ENCODE data around the gene ZDHHC1. TPM values are rescaled to one million over a fixed set of nuclear protein-coding genes. Genes with fewer than 3 reads are reported as not detected.

The ZDHHC1 gene, protein sequence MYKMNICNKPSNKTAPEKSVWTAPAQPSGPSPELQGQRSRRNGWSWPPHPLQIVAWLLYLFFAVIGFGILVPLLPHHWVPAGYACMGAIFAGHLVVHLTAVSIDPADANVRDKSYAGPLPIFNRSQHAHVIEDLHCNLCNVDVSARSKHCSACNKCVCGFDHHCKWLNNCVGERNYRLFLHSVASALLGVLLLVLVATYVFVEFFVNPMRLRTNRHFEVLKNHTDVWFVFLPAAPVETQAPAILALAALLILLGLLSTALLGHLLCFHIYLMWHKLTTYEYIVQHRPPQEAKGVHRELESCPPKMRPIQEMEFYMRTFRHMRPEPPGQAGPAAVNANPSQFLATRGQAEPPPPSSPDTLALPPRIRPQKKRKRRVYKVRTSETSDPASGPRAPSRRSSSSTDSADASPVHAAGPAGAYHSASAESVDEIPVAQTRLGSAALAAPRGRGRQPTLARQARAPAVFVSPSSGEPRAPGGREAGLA
- total RNA-seq (2014; rRNA removed; shearing (Covaris generic)): 1.4 and 2.0 TPM in 2 replicates

DNA sequence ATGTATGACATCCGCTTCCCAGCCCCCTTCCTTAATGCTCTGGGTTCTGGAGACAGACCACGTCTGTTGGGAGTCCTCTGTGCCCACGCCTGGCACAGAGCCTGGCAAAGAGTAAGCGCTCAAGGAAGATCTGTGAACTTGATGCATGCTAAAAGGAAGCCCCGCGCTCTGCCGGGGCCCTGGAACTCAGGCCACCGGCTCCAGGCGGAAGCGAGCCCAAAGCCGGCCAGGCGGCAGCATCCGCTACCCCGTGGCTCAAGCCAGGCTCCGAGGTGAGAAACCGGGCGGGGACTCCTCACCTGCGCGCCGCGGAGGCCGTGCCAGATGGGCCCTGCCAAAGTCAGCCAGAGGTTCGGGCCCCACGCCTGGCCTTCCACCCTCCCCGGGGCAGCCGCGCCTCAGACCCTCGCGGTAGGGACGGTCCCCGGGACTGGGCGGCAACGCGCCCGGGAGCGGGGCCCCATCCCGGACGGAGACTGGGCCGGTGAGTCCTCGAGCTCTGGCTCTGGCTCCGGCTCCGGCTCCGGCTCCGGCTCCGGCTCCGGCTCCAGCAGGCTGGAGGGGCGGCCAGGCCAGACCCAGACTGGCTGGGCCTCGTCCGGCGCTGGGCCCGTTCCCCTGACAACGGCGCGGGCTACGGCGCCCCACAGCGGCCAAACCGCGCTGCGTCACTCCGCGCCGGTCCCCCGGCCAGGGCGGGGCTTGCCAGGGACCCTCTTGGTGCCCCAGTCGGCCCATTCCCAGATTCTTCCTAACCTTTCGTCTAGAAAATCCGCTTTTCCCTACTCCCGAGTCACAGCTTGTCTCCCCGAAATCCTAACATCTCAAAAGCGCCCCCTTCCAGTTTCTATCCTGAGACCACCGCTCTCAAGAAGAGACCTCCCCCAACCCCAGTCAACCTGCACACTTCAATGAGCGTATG lies at the start of gene ZDHHC1:
TSS of gene ZDHHC1 (minus strand) at position 606 of the 922 bp plus-strand sequence. CDS start 8,702 bp downstream, outside the sequence.
- peak; percentile 53 for DNase-seq (ENCODE audit: low read depth)

DNA sequence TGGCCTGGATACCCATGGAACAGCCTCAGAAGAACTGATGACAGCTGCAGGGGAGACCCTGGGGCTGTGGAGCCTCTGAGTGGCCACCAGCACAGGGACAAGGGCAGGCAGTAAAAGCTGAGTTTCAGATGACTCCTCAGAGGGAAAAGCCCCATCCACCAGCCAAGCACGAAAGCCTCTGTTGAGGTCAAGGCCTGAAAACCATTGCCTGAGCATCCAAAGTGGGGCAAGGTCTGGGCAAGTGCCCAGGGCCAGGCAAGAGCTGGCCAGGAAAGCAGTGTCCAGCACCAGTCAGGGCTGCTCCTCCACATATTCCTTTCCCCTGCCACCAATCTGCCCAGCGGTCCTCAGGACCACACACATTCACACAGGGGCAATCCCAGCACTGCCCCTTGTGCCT lies 48.3 kb upstream of the ZDHHC1 start:
- DNase-seq (ENCODE audit: low read depth): no peak

DNA sequence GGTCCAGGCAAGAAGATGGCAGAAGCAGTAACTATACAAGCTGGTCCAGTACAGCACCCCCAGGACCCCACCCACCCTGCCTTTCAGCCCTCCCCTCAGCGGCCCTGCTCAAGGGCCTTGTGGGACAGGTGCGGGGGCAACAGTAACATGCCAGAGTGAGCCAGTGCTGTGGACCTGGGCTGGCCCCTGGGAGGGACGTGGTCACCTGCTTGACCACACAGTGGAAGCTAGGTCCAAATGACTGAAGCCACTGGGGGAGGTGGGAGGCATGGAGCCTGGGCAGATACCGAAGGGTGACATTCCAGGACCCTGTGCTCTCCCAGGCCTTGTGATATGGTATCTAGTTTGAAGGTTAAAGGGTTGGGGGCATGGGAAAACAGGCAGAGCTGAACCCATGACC lies 47.4 kb upstream of the ZDHHC1 start:
- DNase-seq (ENCODE audit: low read depth): no peak

DNA sequence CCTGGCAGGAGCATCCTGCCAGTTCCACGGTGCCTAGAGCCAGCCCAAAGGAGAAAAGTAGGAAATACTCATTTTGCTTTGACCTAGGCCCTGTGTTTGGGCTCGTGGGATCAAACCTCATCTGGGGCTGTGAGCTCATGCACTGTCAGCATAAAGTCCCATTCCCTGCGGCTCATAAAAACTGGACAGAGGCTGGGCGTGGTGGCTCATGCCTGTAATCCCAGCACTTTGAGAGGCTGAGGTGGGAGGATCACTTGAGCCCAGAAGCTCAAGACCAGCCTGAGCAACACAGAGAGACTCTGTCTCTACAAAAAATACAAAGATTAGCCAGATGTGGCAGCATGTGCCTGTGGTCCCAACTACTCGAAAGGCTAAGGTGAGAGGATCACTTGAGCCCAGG lies 46.8 kb upstream of the ZDHHC1 start:
- no peak for DNase-seq (ENCODE audit: low read depth)

DNA sequence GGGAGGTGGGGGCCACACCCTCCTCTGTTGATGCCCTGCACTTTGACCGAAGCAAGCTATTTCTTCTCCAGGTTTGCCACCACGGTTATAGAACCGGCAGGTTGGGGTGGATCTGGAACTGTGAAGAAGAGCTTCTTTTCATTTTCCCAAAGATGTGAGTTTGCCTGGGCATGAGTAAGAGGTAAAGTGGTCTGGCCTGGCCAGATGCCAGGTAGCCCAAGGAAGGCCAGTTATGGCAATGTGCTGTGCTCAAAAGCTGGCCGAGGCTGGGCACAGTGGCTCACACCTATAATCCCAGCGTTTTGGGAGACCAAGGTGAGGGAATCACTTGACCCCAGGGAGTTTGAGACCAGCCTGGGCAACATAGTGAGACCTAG lies 46.0 kb upstream of the ZDHHC1 start:
- DNase-seq (ENCODE audit: low read depth): no peak

DNA sequence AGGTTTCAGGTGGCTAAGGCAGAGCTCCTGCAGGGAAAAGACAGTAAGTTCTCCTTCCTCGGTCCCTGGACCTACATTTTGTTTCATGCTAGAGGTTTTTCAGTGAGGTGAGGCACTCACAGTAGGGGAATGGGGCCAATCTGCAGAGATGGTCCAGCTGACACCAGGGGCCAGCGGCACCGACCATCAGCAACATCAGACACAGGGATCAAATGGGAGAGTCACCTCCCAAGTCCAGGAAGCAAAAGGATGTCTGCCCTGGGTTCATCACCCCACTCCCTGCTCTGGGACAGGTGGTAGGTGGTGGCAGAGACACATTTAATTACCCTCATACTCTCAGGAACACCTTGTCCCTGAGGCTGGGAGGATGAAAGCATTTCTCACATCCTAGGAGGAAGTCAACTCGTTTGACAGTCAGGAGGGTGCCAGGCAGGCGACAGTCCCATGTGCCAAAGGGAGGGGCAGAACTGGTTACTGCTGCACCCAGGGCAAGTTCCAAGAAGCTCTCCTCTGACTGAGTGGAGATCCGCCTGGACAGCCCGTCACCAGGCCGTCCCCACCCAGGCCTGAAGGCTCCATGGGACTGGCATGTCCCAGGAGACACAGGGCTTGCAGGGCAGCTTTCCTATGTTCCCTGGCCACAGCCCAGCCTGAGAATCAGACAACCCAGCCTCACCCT lies 45.5 kb upstream of the ZDHHC1 start:
- no peak for DNase-seq (ENCODE audit: low read depth)

DNA sequence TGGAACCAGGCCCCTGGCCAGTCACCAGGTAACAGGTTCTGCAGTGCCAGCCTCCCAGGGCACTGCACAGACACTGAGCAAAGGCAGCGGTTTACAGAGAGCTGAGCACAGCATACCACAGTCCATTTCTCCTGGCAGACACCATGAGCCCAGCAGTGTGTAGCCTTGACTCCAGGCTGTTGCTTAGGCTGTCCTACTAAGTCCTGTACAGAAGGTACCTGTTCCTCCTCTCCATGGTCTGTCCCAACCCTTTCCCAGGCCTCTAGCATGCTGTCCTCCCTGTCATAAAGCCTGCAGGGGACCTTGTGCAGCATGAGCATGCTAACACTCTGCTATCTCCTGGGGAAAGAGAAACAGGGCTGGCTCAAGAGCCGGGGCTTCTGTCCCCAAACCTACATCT lies 44.7 kb upstream of the ZDHHC1 start:
- no peak for DNase-seq (ENCODE audit: low read depth)

DNA sequence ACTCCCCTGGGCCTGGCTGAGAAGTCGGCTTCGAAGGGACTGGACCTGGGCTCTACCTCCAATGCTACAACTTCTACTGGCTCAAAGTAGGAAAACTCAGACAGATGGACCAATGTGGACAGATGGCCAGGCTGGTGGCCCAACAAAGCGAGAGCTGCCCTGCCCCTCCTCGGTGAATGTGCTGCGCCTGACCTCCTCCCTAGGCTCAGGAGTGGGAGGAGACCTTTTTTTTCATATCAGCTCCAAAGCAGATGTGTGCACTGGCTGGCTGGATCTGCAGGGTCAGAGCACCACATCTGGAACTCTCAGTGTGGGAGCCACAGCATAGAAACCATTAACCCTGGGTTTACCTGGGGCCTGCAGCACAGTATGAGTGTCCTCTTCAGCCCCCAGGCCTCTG lies 43.9 kb upstream of the ZDHHC1 start:
- DNase-seq (ENCODE audit: low read depth): no peak

DNA sequence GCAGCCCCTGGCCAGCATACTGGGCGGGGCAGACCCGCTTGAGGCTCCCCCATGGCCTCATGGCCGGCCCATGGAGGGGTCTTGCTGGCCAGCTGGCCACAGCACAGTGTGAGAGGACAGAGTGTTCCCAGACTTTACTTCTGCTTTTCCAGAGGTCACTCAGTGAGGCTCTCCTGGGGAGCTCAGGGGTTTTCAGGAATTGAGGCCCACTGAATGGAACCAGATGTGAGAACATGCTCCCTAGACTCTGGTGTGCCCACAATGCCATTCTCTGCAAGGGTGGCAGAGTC lies 43.5 kb upstream of the ZDHHC1 start:
- DNase-seq (ENCODE audit: low read depth): no peak

DNA sequence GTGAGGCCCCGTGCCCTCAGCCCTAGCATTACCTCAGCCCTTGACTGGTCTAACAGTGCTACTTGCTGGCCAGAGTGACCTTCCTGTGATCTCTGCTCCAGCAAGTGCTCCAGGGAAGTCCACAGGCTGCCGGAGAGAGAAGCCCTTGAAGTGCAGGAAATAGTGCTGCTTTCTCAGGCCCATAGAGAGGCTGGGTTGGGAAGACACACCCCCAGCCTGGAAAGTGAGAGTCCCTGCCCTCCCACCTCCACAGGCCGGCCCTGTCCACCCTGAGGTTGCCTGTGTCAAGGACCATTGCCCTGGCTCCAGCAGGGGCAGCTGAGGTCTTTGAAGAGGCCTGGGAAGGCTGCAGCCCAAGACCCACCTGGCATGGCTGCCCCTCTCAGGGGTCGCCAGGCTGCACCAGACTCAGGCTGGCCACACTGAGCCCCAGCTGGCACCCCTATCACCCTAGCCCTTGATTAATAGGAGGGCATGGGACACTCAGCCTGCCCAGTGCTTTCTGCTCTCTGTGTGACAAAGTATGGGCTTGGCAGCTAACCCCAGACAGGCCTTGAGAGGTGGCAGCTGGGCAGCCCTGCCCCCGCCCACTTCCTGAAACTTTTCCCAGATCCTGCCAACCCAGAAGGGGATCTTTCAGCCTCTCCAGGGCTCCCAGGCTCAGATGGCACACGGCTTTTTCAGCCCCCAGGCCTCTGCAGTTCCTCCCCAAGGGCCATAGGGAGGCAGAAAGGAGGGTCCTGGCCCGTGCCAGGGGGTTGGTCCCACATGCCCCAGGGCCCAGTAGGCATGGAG lies 43.0 kb upstream of the ZDHHC1 start:
- DNase-seq (ENCODE audit: low read depth): no peak

DNA sequence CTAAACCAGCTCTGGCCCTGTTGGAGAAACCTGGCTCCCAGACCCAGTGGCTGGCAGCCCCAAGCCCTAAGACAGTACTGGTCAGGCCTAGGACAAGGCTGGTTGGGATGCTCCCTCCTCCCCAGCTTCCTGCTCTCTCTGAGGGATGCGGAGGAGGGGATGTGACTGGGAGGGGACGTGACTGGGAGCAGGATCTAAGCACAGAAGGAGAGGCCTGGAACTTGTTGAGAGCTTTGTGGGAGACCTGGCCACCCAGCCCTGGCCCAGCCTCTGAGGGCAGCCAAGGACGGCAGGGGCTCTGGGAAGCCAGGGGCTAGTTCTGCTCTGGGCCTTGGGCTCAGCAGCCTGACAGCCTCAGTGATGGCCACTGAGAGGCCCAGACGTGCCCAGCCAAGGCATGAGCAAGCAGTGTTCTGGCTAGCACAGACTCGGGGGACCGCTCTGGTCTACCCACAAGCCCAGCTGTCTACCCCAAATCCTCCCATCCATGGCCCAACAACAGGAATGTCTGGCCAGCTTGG lies 41.9 kb upstream of the ZDHHC1 start:
- no peak for DNase-seq (ENCODE audit: low read depth)

DNA sequence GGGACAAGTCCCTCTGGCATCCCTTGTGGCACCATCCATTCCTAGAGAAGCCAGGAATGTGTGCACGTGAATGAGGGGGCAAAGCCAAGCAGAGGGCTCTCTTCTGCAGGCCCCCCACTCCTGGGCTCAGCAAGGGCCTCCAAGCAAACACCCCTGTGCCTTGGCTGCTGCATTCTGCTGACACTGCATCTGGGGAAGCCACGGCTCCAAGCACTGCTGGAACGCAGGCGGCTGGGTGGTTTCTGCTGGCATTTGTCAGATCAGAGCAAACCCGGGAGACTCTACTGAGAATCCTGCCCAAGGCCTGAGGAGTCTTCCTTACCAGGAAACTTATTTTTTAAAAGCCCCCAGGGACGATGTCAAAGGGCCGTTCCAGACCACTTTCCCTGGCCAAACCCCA lies 41.3 kb upstream of the ZDHHC1 start:
- no peak for DNase-seq (ENCODE audit: low read depth)

DNA sequence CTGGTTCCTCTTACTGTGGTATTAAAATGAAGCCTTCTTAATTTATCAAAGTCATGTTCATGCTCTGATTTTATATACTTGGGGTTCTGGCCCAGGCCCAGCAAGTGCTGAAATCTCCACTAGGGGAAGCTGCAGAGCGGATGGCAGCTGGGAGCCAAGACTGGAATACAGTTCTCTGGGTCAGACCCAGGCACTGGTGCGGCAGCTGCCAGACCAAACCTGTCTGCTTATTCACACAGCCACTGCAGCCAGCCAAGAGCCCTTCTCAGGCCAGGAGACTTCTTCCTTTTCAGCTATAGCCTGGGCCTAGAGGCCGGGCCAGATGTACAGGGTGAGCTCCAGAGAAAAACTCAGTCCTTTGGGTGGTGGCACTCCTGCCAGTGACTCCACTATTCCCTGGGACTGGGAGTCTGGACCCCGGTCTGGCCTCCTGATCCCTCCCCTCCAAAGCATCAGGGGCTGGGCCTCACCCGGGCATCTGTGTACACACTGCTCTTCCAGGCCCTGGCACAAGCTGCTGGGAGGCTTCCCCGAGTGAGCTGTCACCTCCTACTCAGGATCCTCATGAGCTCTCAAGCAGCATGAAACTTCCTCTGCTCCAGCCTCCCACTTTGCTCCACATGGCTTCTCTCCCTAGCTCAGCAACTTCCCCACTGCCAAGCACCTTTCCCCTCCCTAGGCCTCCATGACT lies 40.3 kb upstream of the ZDHHC1 start:
- no peak for DNase-seq (ENCODE audit: low read depth)

DNA sequence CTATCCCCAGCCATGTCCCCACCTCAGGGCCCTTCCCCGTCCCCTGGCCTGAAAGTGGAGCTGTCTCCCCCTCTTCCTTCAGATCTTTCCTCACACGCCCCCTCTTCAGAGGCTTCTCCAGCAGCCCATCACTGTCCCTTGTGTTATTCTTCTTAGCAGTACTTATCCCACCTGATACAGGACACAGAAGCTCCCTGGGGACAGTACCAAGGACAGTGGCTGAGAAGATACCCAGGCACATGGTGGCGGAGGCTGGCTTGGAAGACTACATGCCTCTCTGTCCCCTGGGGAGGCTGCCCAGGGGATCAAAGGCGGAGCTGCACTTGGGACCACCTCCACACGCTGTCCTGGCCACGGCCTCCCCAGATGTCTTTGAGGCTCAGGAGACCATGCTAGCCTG lies 38.6 kb upstream of the ZDHHC1 start:
- no peak for DNase-seq (ENCODE audit: low read depth)

DNA sequence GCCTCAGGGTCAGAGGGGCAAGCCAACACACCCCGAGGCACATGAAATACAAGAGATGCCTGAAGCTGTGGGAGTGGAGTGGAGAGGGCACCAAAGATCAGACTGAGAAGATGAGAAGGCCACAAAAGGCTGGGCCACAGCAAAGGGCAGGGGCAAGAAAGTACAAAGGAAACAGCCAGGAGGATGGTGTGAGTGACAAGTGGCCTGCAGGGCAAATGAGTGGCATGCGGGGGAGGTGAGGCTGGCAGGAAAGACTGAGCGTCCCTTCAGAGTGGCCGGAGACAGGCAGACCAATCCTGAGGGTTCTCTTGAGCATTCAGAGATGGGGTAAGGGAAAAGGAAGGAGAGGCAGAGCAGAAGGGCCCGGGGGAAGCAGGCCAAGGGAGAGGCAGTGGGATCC lies 37.8 kb upstream of the ZDHHC1 start:
- no peak for DNase-seq (ENCODE audit: low read depth)

DNA sequence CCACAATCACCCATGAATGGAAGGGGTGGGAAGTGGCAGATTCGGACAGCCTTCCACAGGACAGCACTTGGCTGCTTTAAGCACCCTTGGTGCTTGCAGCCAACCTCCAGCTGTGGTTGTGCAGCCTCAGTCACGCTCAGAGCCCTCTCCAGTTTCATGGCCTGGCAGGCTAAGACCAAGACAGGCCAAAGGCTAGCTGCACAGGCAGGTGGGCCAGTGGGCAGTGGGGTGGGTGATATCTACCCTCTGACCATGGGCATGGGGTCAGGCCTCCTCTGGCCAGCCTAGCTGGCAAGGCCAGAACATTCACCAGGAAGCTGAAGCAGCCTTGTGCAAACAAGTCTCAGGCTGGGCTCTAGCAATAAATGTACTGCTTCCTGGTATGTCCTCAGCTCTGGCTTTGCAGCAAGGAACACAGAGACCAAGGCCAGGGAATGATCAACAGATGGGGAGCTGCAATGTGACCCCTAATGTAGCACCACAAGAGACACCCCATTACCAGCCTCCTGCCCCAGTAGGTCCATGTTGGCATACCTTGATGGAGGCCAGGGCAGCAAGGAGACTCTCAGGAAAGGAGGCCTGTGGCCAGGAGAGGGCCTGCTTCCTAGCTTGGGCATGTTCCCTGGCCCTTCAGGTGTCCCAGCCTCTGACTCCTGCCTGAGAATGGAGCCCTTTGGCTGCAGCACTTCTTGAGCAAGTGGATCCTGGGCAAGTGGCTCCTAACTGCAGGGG lies 35.6 kb upstream of the ZDHHC1 start:
- DNase-seq (ENCODE audit: low read depth): no peak

DNA sequence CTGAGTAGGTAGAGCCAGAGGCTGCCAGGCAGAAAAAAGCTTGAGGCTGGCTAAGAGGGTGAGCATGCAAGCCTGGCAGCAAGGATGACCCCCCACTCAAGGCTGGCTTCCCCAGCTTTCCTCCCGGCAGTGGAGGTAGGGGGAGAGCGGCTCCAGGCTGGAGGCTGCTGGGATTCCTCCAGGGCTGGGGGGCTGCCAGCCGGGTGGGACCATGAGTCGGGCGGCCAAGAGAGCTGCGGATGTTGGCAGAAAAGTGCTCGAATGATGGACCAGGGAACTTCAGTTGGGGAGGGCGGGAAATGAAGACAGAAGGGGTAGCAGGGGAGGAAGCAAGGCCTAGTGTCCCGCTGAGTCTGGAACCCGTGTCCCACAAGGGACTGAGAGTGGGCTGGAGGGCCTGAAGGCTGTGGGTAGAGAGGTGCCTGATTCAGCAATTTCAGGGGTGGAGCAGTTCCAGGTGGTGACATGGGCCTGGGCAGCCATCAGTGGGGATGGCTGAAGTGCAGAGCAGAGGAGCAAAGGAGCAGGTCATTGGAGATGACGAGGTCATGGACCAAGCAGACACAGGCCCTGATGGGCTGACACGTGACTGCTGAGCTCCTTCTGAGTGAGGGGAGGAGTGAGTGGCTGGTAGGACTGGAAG lies 34.9 kb upstream of the ZDHHC1 start:
- no peak for DNase-seq (ENCODE audit: low read depth)

DNA sequence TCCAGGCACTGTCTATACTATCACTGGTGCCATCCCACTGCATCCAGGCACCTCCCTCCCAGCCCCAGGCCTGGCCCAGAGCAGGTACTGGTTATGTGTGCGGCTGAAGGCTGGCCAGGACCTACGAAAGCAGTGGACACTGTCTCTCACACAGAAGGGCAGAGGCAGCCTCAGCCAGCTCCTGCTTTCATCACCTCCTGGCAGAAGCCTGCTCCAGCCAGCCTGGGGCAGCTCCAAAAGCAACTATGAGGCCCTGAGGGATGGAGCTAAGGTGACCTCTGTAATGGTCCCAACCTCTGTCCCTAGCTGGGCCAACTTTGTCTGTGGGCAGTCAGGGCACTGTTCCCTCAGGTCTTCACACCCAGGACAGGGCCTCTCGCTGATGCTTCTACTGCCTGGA lies 33.5 kb upstream of the ZDHHC1 start:
- no peak for DNase-seq (ENCODE audit: low read depth)

DNA sequence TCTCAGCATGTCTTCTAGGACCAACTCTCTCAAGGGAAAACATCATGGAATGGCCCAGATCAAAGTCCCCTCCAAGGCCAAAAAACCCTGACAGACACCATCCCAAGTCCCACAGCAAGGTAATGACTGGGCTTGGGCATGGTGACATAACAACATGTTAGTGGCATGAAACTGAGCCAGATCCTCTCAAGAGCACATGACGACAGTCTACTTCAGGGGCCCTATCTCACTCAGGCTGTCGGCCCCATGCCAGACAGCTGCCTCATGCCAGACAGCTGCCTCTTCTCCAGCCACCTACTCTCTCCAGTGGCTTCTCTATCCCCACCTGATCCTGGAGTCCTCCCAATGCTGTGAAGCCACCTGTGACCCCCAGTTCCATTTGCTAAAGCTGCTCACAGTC lies 33.1 kb upstream of the ZDHHC1 start:
- DNase-seq (ENCODE audit: low read depth): no peak

DNA sequence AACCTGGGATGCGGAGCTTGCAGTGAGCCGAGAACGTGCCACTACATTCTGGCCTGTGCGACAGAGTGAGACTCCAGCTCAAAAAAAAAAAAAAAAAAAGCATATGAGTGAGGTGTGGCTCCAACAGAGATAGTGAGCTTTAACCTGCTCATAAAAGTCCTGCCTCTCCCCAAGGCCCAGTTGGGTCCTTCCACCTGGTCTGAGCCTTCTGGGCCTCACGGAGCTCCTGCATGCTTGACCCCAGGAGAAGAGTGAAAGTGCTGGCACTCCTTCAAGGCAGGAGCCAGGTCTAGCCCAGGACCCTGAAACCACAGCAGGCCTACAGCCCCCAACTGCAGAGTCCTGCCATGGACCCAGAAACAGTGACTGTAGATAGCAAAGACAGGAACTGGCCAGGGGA lies 32.3 kb upstream of the ZDHHC1 start:
- no peak for DNase-seq (ENCODE audit: low read depth)
